HepG2 (cell line): ENCODE data around the gene OR2B2. TPM values are rescaled to one million over a fixed set of nuclear protein-coding genes. Genes with fewer than 3 reads are reported as not detected.
A peak's percentile ranks its signal among the peaks of the same experiment; 100 is the strongest.

Experiments used
- ARID2 ChIP-seq: sonication (generic); formaldehyde crosslinking; IDR thresholded peaks from 2 replicates; pipeline ENCODE4 v1.8.1; 2022; ENCODE audit warnings: mild to moderate bottlenecking, missing genetic modification reagents, borderline replicate concordance
- ELF3 ChIP-seq: IDR thresholded peaks from 2 replicates; pipeline ENCODE4 v1.6.1; 2016; ENCODE audit warnings: missing genetic modification reagents, missing compliant biosample characterization
- GABPB1 ChIP-seq: IDR thresholded peaks from 2 replicates; pipeline ENCODE4 v1.6.1; 2016; ENCODE audit warnings: mild to moderate bottlenecking, missing genetic modification reagents, moderate library complexity, missing compliant biosample characterization
- HCFC1 ChIP-seq: fragments of 150-350 bp; IDR thresholded peaks from 2 replicates; pipeline ENCODE4 v1.6.1; 2014; ENCODE audit warnings: low read depth, low read length
- HNF4A ChIP-seq: sonication (generic); formaldehyde crosslinking; IDR thresholded peaks from 2 replicates; pipeline ENCODE4 v1.4.0; 2020; ENCODE audit warnings: missing genetic modification reagents
- MIXL1 ChIP-seq: IDR thresholded peaks from 2 replicates; pipeline ENCODE4 v1.6.1; 2016
- POGZ ChIP-seq: sonication (generic); formaldehyde crosslinking; IDR thresholded peaks from 2 replicates; pipeline ENCODE4 v1.4.0; 2020; ENCODE audit warnings: mild to moderate bottlenecking, missing genetic modification reagents
- SMAD1 ChIP-seq: sonication (generic); formaldehyde crosslinking; IDR thresholded peaks from 2 replicates; pipeline ENCODE4 v1.4.0; 2020; ENCODE audit warnings: missing genetic modification reagents, low read depth, mild to moderate bottlenecking, borderline replicate concordance
- TBL1XR1 ChIP-seq: fragments of 150-350 bp; IDR thresholded peaks from 2 replicates; pipeline ENCODE4 v1.6.1; 2014; ENCODE audit warnings: borderline replicate concordance, low read length; ENCODE audit not compliant: partially characterized antibody
- ZNF317 ChIP-seq: sonication (generic); formaldehyde crosslinking; IDR thresholded peaks from 2 replicates; pipeline ENCODE4 v1.5.0; 2020; ENCODE audit warnings: mild to moderate bottlenecking, missing genetic modification reagents
- ZNF501 ChIP-seq: sonication (generic); formaldehyde crosslinking; IDR thresholded peaks from 2 replicates; pipeline ENCODE4 v1.5.1; 2020; ENCODE audit warnings: mild to moderate bottlenecking, moderate library complexity, missing genetic modification reagents
- ZNF570 ChIP-seq: sonication (generic); formaldehyde crosslinking; IDR thresholded peaks from 2 replicates; pipeline ENCODE4 v1.4.0; 2020; ENCODE audit warnings: mild to moderate bottlenecking, missing genetic modification reagents, borderline replicate concordance
- polyA plus RNA-seq, 8 experiments: library from polyadenylated mRNA; depleted of rRNA in 3 of 8; stranded (reverse) in 7 of 8; unstranded in 1 of 8; fragments of >200 nt; fragmentation: Illumina TruSeq in 4 of 8; extraction: Trizol in 4 of 8; gene quantifications; 2 replicates each; pipeline versions ENCODE4 v1.2.1 to v1.2.3, GENCODE V29; 2011 to 2016; ENCODE audit warnings: low read depth in 4 of 8, missing spikeins in 1 of 8, mixed read lengths in 1 of 8; ENCODE audit not compliant: insufficient read depth in 1 of 8
- total RNA-seq, 5 experiments: library from RNA; depleted of rRNA; stranded (reverse); fragments of >200 nt; fragmentation: Illumina TruSeq; extraction: Trizol; gene quantifications; 2 replicates each; pipeline ENCODE4 v1.2.3, GENCODE V29; 2016; ENCODE audit warnings: low read depth in 1 of 5
- TF ChIP-seq, protein P1 (sequence below): sonication (generic); formaldehyde crosslinking; IDR thresholded peaks from 2 replicates; pipeline ENCODE4 v1.5.1; 2020; ENCODE audit warnings: missing genetic modification reagents, mild to moderate bottlenecking, borderline replicate concordance
- TF ChIP-seq, protein P2 (sequence below): sonication (generic); formaldehyde crosslinking; IDR thresholded peaks from 2 replicates; pipeline ENCODE4 v1.9.0; 2021; ENCODE audit warnings: missing genetic modification reagents, borderline replicate concordance
- TF ChIP-seq, protein P3 (sequence below): sonication (generic); formaldehyde crosslinking; IDR thresholded peaks from 2 replicates; pipeline ENCODE4 v1.5.0; 2020; ENCODE audit warnings: missing genetic modification reagents
- TF ChIP-seq, protein P4 (sequence below): IDR thresholded peaks from 2 replicates; pipeline ENCODE4 v1.6.1; 2016; ENCODE audit warnings: low read depth, control low read depth
- TF ChIP-seq, protein P5 (sequence below), 2 experiments: sonication (generic) in 1 of 2; formaldehyde crosslinking in 1 of 2; IDR thresholded peaks; 2 replicates each; pipeline versions ENCODE4 v1.4.0 to v1.6.1; 2018 to 2020; ENCODE audit warnings: missing genetic modification reagents in 2 of 2, borderline replicate concordance in 1 of 2, low read depth in 1 of 2, mild to moderate bottlenecking in 1 of 2, missing biosample characterization in 1 of 2
- TF ChIP-seq, protein P6 (sequence below): sonication (generic); formaldehyde crosslinking; IDR thresholded peaks from 2 replicates; pipeline ENCODE4 v1.5.0; 2020; ENCODE audit warnings: missing genetic modification reagents, mild to moderate bottlenecking, borderline replicate concordance

Gene OR2B2
- total and polyA plus RNA-seq, 2 of the 13 experiments (the other 11 are each of a cell fraction or from before 2014, with no cell fraction given): not detected

DNA sequence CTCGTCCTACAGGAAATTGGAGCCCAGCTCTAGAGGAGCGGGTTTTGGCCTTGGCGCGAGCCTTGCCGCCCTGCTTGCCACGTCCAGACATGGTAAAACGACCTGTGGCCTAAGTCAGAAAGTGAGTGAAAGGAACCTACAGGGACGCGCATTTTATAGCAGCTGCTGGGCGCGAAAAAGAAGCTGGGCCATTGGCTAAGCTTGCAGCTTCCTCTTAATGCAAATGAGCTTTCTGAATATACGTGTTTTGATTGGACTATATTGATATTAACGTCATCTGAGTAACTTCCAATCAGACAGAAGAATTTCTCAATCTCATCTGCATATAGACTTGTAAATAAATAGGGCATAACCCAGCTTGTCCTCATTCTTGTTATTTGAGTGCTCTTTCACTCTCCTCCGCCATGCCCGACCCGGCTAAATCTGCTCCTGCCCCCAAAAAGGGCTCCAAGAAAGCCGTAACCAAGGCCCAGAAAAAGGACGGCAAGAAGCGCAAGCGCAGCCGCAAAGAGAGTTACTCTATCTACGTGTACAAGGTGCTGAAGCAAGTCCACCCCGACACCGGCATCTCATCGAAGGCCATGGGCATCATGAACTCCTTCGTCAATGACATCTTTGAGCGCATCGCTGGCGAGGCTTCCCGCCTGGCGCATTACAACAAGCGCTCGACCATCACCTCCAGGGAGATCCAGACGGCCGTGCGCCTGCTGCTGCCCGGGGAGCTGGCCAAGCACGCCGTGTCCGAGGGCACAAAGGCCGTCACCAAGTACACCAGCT is 18.9 kb downstream of the OR2B2 start (continued):
- TF ChIP-seq TBL1XR1 (no peak), ELF3 (CRISPR knock-in tag) (peak; percentile 95), POGZ (CRISPR knock-in tag) (peak; percentile 97), HCFC1 (peak; percentile 42; the same call in 1 of the 2 replicates), GABPB1 (CRISPR knock-in tag) (peak; percentile 86), MIXL1 (CRISPR knock-in tag) (peak; percentile 82), SMAD1 (CRISPR knock-in tag) (peak; percentile 42; the same call in 1 of the 2 replicates), ZNF317 (CRISPR knock-in tag) (no peak; the same call in 1 of the 2 replicates), HNF4A (CRISPR knock-in tag) (no peak), ZNF501 (CRISPR knock-in tag) (peak; percentile 69), ARID2 (peak; percentile 75; the same call in 1 of the 2 replicates), ZNF570 (CRISPR knock-in tag) (no peak)
- TF ChIP-seq, protein P1, sequence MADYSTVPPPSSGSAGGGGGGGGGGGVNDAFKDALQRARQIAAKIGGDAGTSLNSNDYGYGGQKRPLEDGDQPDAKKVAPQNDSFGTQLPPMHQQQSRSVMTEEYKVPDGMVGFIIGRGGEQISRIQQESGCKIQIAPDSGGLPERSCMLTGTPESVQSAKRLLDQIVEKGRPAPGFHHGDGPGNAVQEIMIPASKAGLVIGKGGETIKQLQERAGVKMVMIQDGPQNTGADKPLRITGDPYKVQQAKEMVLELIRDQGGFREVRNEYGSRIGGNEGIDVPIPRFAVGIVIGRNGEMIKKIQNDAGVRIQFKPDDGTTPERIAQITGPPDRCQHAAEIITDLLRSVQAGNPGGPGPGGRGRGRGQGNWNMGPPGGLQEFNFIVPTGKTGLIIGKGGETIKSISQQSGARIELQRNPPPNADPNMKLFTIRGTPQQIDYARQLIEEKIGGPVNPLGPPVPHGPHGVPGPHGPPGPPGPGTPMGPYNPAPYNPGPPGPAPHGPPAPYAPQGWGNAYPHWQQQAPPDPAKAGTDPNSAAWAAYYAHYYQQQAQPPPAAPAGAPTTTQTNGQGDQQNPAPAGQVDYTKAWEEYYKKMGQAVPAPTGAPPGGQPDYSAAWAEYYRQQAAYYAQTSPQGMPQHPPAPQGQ: no peak
- TF ChIP-seq, protein P2, sequence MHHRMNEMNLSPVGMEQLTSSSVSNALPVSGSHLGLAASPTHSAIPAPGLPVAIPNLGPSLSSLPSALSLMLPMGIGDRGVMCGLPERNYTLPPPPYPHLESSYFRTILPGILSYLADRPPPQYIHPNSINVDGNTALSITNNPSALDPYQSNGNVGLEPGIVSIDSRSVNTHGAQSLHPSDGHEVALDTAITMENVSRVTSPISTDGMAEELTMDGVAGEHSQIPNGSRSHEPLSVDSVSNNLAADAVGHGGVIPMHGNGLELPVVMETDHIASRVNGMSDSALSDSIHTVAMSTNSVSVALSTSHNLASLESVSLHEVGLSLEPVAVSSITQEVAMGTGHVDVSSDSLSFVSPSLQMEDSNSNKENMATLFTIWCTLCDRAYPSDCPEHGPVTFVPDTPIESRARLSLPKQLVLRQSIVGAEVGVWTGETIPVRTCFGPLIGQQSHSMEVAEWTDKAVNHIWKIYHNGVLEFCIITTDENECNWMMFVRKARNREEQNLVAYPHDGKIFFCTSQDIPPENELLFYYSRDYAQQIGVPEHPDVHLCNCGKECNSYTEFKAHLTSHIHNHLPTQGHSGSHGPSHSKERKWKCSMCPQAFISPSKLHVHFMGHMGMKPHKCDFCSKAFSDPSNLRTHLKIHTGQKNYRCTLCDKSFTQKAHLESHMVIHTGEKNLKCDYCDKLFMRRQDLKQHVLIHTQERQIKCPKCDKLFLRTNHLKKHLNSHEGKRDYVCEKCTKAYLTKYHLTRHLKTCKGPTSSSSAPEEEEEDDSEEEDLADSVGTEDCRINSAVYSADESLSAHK (CRISPR knock-in tag): peak; percentile 87
- TF ChIP-seq, protein P3, sequence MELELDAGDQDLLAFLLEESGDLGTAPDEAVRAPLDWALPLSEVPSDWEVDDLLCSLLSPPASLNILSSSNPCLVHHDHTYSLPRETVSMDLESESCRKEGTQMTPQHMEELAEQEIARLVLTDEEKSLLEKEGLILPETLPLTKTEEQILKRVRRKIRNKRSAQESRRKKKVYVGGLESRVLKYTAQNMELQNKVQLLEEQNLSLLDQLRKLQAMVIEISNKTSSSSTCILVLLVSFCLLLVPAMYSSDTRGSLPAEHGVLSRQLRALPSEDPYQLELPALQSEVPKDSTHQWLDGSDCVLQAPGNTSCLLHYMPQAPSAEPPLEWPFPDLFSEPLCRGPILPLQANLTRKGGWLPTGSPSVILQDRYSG: peak; percentile 67; the same call in 1 of the 2 replicates
- TF ChIP-seq, protein P4, sequence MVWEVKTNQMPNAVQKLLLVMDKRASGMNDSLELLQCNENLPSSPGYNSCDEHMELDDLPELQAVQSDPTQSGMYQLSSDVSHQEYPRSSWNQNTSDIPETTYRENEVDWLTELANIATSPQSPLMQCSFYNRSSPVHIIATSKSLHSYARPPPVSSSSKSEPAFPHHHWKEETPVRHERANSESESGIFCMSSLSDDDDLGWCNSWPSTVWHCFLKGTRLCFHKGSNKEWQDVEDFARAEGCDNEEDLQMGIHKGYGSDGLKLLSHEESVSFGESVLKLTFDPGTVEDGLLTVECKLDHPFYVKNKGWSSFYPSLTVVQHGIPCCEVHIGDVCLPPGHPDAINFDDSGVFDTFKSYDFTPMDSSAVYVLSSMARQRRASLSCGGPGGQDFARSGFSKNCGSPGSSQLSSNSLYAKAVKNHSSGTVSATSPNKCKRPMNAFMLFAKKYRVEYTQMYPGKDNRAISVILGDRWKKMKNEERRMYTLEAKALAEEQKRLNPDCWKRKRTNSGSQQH (CRISPR knock-in tag): no peak; the same call in none of the 2 replicates
- TF ChIP-seq, protein P5, sequence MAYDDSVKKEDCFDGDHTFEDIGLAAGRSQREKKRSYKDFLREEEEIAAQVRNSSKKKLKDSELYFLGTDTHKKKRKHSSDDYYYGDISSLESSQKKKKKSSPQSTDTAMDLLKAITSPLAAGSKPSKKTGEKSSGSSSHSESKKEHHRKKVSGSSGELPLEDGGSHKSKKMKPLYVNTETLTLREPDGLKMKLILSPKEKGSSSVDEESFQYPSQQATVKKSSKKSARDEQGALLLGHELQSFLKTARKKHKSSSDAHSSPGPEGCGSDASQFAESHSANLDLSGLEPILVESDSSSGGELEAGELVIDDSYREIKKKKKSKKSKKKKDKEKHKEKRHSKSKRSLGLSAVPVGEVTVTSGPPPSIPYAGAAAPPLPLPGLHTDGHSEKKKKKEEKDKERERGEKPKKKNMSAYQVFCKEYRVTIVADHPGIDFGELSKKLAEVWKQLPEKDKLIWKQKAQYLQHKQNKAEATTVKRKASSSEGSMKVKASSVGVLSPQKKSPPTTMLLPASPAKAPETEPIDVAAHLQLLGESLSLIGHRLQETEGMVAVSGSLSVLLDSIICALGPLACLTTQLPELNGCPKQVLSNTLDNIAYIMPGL (CRISPR knock-in tag; IDR thresholded peaks at IDR 0.05; ENCODE audit: borderline replicate concordance in 1 of 2, low read depth in 1 of 2): peak; percentile 90 to 94; a peak in 3 of 4 replicates
- TF ChIP-seq, protein P6, sequence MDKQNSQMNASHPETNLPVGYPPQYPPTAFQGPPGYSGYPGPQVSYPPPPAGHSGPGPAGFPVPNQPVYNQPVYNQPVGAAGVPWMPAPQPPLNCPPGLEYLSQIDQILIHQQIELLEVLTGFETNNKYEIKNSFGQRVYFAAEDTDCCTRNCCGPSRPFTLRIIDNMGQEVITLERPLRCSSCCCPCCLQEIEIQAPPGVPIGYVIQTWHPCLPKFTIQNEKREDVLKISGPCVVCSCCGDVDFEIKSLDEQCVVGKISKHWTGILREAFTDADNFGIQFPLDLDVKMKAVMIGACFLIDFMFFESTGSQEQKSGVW (CRISPR knock-in tag): 0 out of 2 replicates have a peak, but pooled peaks have one; percentile 10
